Brain pericyte (primary cell): ENCODE measurements around the gene ZNF208.
"Not testable (repeated sequence)": the region's sequence is repeated elsewhere in the genome, so short reads cannot be mapped to it uniquely, and the experiment has no call there.

Experiments used
- DNase-seq: peaks from one replicate; pipeline ENCODE4 v3.0.0-alpha.2; 2012; ENCODE audit warnings: low read depth, low spot score

The ZNF208 gene

DNA sequence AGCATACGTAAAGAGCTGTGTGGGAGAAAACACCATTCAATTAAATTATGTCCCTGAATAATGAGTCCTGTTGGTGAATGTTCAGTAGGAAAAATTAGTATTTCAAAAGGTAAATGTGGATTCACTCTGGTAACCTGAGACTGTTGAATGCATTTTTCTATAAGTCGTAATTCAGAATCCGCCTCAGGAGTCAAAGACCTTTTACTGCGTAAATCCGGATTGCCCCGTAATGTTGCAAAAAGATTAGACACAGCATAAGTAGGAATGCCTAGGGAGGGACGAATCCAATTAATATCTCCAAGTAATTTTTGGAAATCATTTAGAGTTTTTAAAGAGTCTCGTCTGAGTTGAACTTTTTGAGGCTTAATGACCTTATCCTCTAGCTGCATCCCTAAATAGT lies 126.0 kb downstream of the ZNF208 start:
- DNase-seq: not testable (repeated sequence)

- DNase-seq: no peak
Measured at GRCh38 chr19:21883516-21883915, 127.2 kb downstream of the ZNF208 start.
